NCI-H128 (cell line): ENCODE results near the gene DCST1.

Experiments
- DNase-seq: peaks from one replicate; lab custom pipeline; 2025; ENCODE audit not compliant: unreplicated experiment; lab: John Stamatoyannopoulos, UW

DCST1 gene

GRCh38 chr1:155083865-155084721 lies 50.5 kb downstream of the DCST1 start:
- DNase-seq: no peak

DNA sequence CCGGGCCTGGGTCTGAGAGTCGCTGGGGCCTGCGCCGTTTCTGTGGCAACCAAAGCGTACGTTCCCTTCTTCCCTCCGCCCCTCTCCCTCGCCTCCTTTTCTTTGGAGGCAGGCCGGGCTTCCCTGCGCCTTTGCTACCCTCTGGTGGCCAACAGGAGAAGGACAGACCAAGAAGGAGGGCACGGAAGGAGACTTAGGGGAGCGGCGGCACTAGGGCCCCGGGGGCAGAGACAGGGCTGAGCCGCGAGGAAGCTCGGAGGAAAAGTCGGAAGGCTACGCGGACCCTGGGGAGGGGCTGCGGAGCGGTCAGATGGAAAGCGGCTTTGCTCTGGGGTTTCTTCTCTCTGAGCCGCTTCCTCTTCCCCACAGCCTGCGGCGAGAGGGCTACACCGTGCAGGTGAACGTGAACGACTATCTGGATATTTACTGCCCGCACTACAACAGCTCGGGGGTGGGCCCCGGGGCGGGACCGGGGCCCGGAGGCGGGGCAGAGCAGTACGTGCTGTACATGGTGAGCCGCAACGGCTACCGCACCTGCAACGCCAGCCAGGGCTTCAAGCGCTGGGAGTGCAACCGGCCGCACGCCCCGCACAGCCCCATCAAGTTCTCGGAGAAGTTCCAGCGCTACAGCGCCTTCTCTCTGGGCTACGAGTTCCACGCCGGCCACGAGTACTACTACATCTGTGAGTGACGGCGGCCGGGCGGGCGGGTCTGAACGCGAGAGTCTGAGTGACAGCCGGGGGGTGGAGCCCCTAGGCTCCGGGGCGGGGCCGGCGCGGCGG lies 51.3 kb downstream of the DCST1 start:
- DNase-seq: peak; percentile 96

DNA sequence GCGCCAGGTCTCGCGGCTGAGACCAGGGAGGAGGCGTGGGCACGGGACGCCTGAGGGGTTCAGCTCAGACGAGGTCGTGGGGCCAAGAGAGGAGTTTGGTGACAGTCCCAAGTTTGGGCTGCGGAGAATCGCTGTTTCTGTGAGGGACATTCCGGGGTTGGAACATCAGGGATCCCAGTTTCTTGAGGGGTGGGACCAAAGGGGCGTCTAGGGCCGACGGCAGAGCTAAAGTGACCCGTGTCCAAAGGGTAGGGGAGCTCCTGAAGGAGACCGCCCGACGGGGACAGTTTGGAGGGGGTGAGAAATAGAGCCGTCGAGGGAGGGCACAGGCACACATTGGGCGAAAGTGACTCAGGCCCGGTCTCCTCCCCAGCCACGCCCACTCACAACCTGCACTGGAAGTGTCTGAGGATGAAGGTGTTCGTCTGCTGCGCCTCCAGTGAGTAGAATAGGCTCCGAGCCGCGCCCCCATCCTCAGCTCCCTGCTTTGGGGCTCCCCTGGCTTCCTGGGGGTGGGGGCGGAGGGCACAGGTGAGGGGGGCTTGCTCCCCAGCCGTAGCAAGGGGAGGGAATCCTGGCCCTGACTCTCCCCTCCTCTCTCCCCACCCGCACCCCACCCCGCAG lies 52.0 kb downstream of the DCST1 start:
- no peak for DNase-seq

DNA sequence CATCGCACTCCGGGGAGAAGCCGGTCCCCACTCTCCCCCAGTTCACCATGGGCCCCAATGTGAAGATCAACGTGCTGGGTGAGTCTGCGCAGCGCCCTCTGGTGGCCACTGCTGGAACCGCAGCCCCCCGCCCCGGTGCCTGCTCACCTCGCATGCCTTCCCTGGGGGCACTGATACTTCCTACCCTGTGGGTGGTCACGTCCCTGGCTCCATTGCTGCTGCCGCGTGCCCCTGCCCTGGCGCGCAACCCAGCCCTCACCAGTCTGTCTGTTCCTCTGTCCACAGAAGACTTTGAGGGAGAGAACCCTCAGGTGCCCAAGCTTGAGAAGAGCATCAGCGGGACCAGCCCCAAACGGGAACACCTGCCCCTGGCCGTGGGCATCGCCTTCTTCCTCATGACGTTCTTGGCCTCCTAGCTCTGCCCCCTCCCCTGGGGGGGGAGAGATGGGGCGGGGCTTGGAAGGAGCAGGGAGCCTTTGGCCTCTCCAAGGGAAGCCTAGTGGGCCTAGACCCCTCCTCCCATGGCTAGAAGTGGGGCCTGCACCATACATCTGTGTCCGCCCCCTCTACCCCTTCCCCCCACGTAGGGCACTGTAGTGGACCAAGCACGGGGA lies 52.6 kb downstream of the DCST1 start:
- peak; percentile 17 for DNase-seq

GRCh38 chr1:155086856-155087535 lies 53.4 kb downstream of the DCST1 start:
- DNase-seq: no peak

- peak; percentile 81 for DNase-seq
Measured at GRCh38 chr1:155091071-155092051, 57.7 kb downstream of the DCST1 start.

- no peak for DNase-seq
Measured at GRCh38 chr1:155092131-155092530, 58.5 kb downstream of the DCST1 start.

GRCh38 chr1:155092641-155093040 lies 59.0 kb downstream of the DCST1 start:
- no peak for DNase-seq

DNA sequence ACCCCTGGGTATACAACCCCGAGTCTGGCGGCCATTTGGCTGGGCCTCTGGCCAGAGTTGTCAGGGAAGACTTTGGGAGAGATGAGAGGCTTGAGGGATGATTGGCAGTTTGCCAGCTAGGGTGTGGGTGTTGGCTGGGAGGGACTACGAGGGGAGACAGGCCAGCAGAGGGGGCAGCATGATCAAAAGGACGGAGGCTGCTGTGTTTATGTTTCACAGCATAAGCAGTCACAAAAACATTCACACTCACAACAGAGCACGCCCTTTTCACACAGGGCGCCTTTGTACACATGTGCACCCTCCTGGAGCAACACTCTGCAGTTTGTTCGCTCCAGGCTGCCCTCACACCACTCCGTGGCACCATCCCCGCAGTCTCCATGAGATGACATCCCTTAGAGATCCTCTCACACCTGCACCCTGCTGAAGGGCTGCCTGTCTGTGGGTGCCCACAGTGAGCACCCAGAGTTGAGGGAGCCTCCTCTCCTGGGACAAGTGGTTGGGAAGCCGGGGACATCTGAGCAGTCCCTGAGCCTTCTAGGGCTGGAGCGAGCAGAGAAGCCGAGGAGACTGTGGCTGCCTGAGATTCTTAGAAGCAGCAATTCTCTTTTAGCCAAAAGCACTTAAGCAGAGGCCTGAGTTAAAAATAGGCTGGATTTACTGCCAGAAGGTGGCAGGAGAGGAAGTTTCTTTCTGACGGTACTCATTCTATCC lies 60.4 kb downstream of the DCST1 start:
- peak; percentile 73 for DNase-seq

GRCh38 chr1:155094622-155094948 lies 61.0 kb downstream of the DCST1 start:
- no peak for DNase-seq

DNA sequence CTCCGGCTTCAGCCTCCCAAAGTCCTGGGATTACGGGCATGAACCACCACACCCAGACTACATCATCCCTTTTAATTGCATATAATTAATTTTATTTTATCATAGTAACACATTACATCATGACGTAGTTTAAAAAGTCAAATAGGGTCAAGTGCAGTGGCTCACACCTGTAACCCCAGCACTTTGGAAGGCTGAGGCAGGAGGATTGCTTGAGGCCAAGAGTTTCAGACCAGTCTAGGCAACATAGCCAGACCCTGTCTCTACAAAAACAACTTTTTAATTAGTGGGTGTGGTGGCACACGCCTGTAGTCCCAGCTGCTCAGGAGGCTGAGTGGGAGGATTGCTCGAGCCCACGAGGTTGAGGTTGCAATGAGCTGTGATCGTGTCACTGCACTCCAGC lies 65.7 kb downstream of the DCST1 start:
- DNase-seq: no peak
